Cortex of kidney (tissue), 1 donor: ENCODE results near the gene ABHD6.
"Not testable (repeated sequence)": the region's sequence is repeated elsewhere in the genome, so short reads cannot be mapped to it uniquely, and the experiment has no call there.

Experiments used
- DNase-seq: peaks from one replicate; lab custom pipeline; 2025; lab: John Stamatoyannopoulos, UW

The ABHD6 gene

GRCh38 chr3:58323529-58324390, 86.2 kb downstream of the ABHD6 start:
- DNase-seq, result no peak

- no peak for DNase-seq
Measured at GRCh38 chr3:58324391-58325390, 87.1 kb downstream of the ABHD6 start.

GRCh38 chr3:58325525-58325992, 88.0 kb downstream of the ABHD6 start:
- DNase-seq, result no peak

GRCh38 chr3:58326267-58326900, 88.8 kb downstream of the ABHD6 start:
- DNase-seq, result no peak

GRCh38 chr3:58329150-58329921, 91.7 kb downstream of the ABHD6 start:
- DNase-seq, result no peak

- no peak for DNase-seq
Measured at GRCh38 chr3:58329922-58330413, 92.4 kb downstream of the ABHD6 start.

GRCh38 chr3:58331593-58332152, 94.1 kb downstream of the ABHD6 start:
- no peak for DNase-seq

- peak; percentile 10 for DNase-seq
Measured at GRCh38 chr3:58332575-58333188, 95.1 kb downstream of the ABHD6 start, which contains the start of gene PXK. Gene PXK, plus strand, starts transcription at chr3:58332892. Its CDS starts 97 bp downstream, at chr3:58332989.

- DNase-seq, result no peak
Measured at GRCh38 chr3:58333206-58334012, 95.8 kb downstream of the ABHD6 start.

GRCh38 chr3:58334013-58334321, 96.4 kb downstream of the ABHD6 start:
- no peak for DNase-seq

- DNase-seq, result no peak
Measured at GRCh38 chr3:58334506-58334884, 96.9 kb downstream of the ABHD6 start.

GRCh38 chr3:58335652-58335947, 98.0 kb downstream of the ABHD6 start:
- no peak for DNase-seq

GRCh38 chr3:58336135-58336882, 98.7 kb downstream of the ABHD6 start:
- DNase-seq, result no peak

- DNase-seq, result no peak
Measured at GRCh38 chr3:58337190-58337589, 99.6 kb downstream of the ABHD6 start.

GRCh38 chr3:58339146-58339545, 101.6 kb downstream of the ABHD6 start:
- DNase-seq, result not testable (repeated sequence)

GRCh38 chr3:58340594-58341244, 103.1 kb downstream of the ABHD6 start:
- DNase-seq, result no peak

GRCh38 chr3:58341376-58341775, 103.8 kb downstream of the ABHD6 start:
- DNase-seq, result no peak

- no peak for DNase-seq
Measured at GRCh38 chr3:58342676-58343075, 105.1 kb downstream of the ABHD6 start.
